DMS153 (cell line): ENCODE data around the gene PIEZO2.
A peak's percentile ranks its signal among the peaks of the same experiment; 100 is the strongest.

ENCODE experiments used
- DNase-seq: peaks from one replicate; lab custom pipeline; 2025; lab: John Stamatoyannopoulos, UW

The PIEZO2 gene

DNA sequence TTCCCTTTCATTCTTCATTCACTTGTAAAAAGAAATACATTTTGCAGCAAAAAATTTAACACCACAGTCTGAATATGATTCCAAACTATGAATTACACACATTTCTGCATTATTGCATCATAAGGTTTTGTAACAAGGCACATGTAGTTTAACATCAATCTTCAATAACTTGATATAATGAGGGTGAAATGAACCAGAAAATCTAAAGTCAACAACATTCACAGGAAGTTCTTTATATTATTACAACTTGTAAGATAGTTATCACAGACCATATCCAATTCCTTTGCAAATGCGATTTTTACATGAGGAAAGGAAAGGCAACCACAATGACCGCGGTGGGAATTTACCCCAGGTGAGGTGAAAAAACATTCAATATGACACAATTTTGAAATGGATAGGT, 410.2 kb downstream of the PIEZO2 start:
- DNase-seq = no peak

DNA sequence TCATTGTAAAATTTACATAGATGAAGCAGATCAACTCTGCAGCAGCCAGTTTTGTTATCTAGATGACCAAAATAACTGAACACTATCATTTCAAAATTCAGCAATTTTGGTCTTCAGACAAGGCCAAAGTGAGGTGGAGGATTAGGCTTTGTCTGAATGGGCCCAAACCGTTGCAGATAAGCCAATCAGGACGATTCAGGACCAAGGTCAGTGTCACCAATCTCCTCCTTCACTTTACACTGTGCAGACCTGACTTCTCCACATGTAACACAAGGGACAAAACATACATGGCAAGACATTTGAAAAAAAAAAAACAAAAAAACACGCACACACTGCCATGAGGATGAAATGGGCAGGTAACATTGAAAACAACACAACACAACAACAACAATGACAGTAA, 412.4 kb downstream of the PIEZO2 start:
- DNase-seq = no peak

- no peak for DNase-seq
Observed at GRCh38 chr18:10732990-10733389, 416.4 kb downstream of the PIEZO2 start.

GRCh38 chr18:10727477-10727876, 421.9 kb downstream of the PIEZO2 start:
- no peak for DNase-seq

GRCh38 chr18:10726198-10727068, 422.9 kb downstream of the PIEZO2 start:
- DNase-seq = peak; percentile 46

- DNase-seq = no peak
Observed at GRCh38 chr18:10724666-10725065, 424.7 kb downstream of the PIEZO2 start.

- DNase-seq = no peak
Observed at GRCh38 chr18:10723496-10723895, 425.9 kb downstream of the PIEZO2 start.

GRCh38 chr18:10718809-10719208, 430.6 kb downstream of the PIEZO2 start:
- DNase-seq = no peak

- no peak for DNase-seq
Observed at GRCh38 chr18:10715791-10716190, 433.6 kb downstream of the PIEZO2 start.

- DNase-seq = no peak
Observed at GRCh38 chr18:10713409-10713808, 436.0 kb downstream of the PIEZO2 start.

DNA sequence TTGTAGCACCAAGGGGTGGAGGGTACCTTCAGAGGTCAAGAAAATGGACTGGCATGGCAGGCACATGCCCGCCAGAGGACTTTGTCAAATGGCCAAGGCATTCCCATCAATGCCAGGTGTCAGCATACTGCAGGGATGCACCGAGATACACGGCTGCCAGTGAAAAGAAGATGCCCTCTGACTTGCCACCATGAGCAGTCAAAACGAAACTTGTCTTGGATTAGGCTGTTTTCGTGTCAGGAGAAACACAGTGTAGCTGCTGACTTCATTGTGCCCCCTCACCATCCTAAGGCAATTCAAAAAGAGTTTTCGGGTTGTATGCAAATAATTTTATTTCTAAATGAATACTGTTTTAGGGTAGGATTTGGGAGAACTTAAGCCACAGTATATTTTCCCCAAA, 442.1 kb downstream of the PIEZO2 start:
- DNase-seq = no peak

- DNase-seq = no peak
Observed at GRCh38 chr18:10705786-10706185, 443.6 kb downstream of the PIEZO2 start.

GRCh38 chr18:10705291-10705690, 444.1 kb downstream of the PIEZO2 start:
- DNase-seq = no peak

DNA sequence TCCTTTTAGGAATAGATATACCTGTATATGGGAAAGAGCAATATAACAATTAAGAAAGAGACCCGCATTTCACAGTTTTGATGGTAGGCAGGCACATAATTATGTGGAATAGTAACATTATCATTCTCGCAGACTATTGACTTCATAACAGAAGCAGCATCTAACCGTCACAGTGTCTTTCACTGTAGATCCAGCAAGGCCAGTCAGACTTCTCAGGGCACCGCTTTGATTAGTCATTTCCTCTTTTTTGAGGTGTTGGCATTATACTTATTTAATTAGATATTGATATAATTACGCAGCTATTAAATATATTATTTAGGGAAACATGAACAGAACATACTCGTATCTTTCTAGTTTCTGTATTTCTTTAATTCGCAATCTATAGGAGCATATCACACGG, 447.2 kb downstream of the PIEZO2 start:
- no peak for DNase-seq

DNA sequence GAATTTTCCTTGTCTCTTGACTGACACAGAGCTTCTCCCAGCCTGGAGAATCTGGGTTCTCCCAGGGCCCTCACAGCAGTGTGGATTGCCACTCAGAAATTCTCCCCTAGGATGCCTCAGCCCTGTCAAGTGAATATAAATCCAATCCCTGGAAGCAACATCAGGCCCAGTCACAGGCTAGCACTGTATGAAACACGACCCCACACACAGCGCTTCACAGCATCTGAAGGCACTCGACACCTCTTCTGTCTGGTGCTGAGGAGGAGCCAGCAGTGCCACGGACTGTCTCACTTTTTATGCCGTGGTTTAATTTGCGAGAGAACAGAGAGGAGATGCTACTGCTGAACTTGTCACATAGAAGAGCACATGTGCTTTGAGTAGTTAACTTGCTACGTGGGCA, 459.0 kb downstream of the PIEZO2 start:
- DNase-seq = no peak

GRCh38 chr18:10690035-10690329, 459.4 kb downstream of the PIEZO2 start:
- no peak for DNase-seq

DNA sequence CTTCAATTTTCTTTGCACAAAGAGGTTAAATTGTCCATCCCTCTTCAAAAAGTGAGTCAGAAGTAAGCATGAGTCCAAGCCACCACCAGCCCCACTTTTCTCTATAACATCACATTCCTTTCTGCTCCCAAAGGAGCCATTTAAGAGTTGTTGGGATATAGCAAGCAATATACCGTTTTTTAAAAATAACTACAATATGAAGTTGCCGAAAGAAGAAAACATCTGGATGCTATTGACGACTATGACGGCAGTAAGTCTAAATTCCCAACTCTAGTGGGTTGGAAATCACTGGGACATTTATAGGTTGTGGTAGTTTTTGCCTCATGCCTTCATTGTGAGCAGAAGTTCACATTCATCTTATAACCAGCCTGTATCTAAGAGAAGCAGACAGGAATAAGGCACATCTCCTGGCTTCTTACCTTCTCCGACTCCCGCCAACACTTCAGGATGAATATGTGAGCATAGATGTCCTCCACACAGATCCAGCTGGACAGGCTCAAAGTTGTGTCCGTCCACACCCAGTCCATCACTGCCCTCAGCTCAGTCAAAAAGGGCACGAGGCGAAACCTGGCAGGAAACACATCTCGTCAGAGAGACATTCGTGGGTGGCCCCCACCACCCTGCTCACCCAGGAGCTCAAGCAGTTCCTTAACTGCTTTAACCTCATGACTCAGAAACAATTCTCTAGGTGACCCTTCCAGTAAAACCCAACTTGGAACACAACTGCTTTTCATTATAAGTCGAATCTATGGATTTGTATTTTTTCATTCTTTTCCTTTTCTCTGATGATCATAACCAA, 459.9 kb downstream of the PIEZO2 start:
- no peak for DNase-seq

- no peak for DNase-seq
Observed at GRCh38 chr18:10688766-10689165, 460.6 kb downstream of the PIEZO2 start.

DNA sequence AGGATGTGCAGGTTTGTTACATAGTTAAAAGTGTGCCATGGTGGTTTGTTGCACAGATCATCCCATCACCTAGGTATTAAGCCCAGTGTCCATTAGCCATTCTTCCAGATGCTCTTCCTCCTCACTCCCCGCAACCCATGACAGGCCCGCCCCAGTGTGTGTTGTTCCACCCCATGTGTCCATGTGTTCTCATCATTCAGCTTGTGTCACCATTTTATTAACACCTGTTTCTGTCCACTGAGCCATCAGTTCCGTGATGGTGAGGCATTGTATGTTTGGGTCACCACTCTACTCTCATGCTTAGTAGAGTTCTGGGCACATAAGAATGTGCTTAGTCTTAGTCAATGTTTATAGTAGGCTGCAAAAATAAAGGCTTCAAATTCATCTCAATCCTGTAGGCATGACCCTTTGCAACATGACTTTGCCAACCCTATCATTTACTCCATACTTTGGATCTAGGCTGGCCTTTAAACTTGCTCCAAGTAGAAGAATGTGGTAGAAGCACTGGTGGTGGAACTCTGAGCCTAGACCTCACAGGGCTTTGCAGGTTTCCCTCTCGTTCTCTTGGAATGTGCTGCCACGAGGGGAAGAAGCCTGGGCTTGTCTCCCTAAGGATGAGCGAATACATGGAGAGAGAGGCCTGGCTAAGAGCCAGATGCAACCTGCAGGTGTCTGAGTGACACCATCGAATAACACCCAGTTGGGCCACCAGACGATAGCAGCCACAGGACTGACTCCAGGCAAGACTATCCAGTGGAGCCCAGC, 462.0 kb downstream of the PIEZO2 start:
- no peak for DNase-seq

DNA sequence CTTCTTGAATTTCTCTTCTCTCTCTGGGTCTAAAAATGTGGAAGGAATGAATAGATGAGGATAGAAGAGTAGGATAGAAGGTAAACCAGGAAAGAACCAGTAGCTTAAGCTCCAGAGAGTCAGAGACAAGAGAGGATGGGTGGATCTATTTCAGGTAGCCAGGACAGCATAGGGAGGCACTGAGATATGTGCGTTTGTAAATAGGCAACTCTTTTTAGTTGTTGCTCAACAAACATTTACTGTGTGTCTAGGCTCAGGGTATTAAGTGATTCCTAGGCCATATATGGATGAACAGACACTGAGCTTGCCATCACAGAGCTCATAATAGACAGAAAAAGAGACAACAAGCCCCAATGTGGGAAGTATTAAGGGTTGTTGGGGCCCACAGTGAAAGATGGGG, 463.1 kb downstream of the PIEZO2 start:
- DNase-seq = no peak

- DNase-seq = no peak
Observed at GRCh38 chr18:10685484-10685883, 463.9 kb downstream of the PIEZO2 start.

- no peak for DNase-seq
Observed at GRCh38 chr18:10682368-10682714, 467.0 kb downstream of the PIEZO2 start.
